H9 (cell line): ENCODE measurements around the gene WDR83. TPM values are rescaled to one million over a fixed set of nuclear protein-coding genes. Genes with fewer than 3 reads are reported as not detected.

Source experiments
- DNase-seq: peaks from one replicate; pipeline ENCODE4 v3.0.0-alpha.2; 2017
- H2AFZ ChIP-seq: one replicate; pipeline ENCODE4 v1.6.1; 2013; ENCODE audit warnings: mild to moderate bottlenecking, low read length, control low read depth, moderate library complexity
- H2AK5ac ChIP-seq: 2 replicates; pipeline ENCODE4 v1.6.1; 2013; ENCODE audit warnings: low read length, control low read depth, mixed read lengths; ENCODE audit not compliant: insufficient read length
- H2BK120ac ChIP-seq: one replicate; pipeline ENCODE4 v1.6.1; 2013; ENCODE audit warnings: low read depth, mild to moderate bottlenecking, low read length, control low read depth, inconsistent platforms; ENCODE audit not compliant: poor library complexity, severe bottlenecking
- H2BK12ac ChIP-seq: 2 replicates; pipeline ENCODE4 v1.6.1; 2013; ENCODE audit warnings: low read length, control low read depth, mixed read lengths, low read depth; ENCODE audit not compliant: insufficient read length
- H2BK15ac ChIP-seq: 2 replicates; pipeline ENCODE4 v1.6.1; 2013; ENCODE audit warnings: low read depth, low read length, control low read depth
- H2BK20ac ChIP-seq: one replicate; pipeline ENCODE4 v1.6.1; 2013; ENCODE audit warnings: low read depth, mild to moderate bottlenecking, low read length, control low read depth, inconsistent platforms; ENCODE audit not compliant: poor library complexity, severe bottlenecking
- H2BK5ac ChIP-seq: 2 replicates; pipeline ENCODE4 v1.6.1; 2013; ENCODE audit warnings: low read length, control low read depth, mixed read lengths; ENCODE audit not compliant: insufficient read length
- H3K14ac ChIP-seq: 2 replicates; pipeline ENCODE4 v1.6.1; 2013; ENCODE audit warnings: low read length, control low read depth; ENCODE audit not compliant: insufficient read depth
- H3K18ac ChIP-seq: 2 replicates; pipeline ENCODE4 v1.6.1; 2013; ENCODE audit warnings: low read depth, mild to moderate bottlenecking, mixed read lengths, low read length, control low read depth; ENCODE audit not compliant: insufficient read length
- H3K23ac ChIP-seq: 2 replicates; pipeline ENCODE4 v1.6.1; 2013; ENCODE audit warnings: low read length, control low read depth, mixed read lengths, low read depth; ENCODE audit not compliant: insufficient read length
- H3K23me2 ChIP-seq: 2 replicates; pipeline ENCODE4 v1.6.1; 2013; ENCODE audit warnings: low read depth, mild to moderate bottlenecking, mixed read lengths, low read length, control low read depth; ENCODE audit not compliant: insufficient read length, poor library complexity, severe bottlenecking
- H3K27ac ChIP-seq: 2 replicates; pipeline ENCODE4 v1.5.1; 2013; ENCODE audit warnings: low read length, control low read depth, mixed read lengths, low read depth; ENCODE audit not compliant: insufficient read length
- H3K27me3 ChIP-seq: 2 replicates; pipeline ENCODE4 v1.6.1; 2013; ENCODE audit warnings: low read length, control low read depth, inconsistent platforms; ENCODE audit not compliant: insufficient read depth
- H3K4ac ChIP-seq: 2 replicates; pipeline ENCODE4 v1.6.1; 2013; ENCODE audit warnings: low read depth, mild to moderate bottlenecking, control low read depth, inconsistent platforms, low read length, moderate library complexity
- H3K4me1 ChIP-seq: 2 replicates; pipeline ENCODE4 v1.6.1; 2013; ENCODE audit warnings: low read length, control low read depth, inconsistent platforms; ENCODE audit not compliant: insufficient read depth
- H3K4me2 ChIP-seq: 2 replicates; pipeline ENCODE4 v1.6.1; 2013; ENCODE audit warnings: low read length, control low read depth, mixed read lengths; ENCODE audit not compliant: insufficient read length, insufficient read depth
- H3K56ac ChIP-seq: 2 replicates; pipeline ENCODE4 v1.6.1; 2013; ENCODE audit warnings: low read depth, mild to moderate bottlenecking, mixed read lengths, low read length, control low read depth; ENCODE audit not compliant: insufficient read length
- H3K79me1 ChIP-seq: 2 replicates; pipeline ENCODE4 v1.6.1; 2013; ENCODE audit warnings: low read depth, mild to moderate bottlenecking, moderate library complexity, low read length, control low read depth, inconsistent platforms; ENCODE audit not compliant: insufficient read depth, poor library complexity, severe bottlenecking
- H3K79me2 ChIP-seq: 2 replicates; pipeline ENCODE4 v1.6.1; 2013; ENCODE audit warnings: low read length, control low read depth, inconsistent platforms; ENCODE audit not compliant: insufficient read depth
- H3K9ac ChIP-seq: 2 replicates; pipeline ENCODE4 v1.6.1; 2013; ENCODE audit warnings: low read length, control low read depth, mixed read lengths; ENCODE audit not compliant: insufficient read length; ENCODE audit errors: extremely low read depth
- H3K9me3 ChIP-seq: one replicate; pipeline ENCODE4 v1.6.1; 2013; ENCODE audit warnings: low read depth, low read length, inconsistent platforms; ENCODE audit not compliant: control insufficient read depth
- H3T11ph ChIP-seq: one replicate; pipeline ENCODE4 v1.6.1; 2013; ENCODE audit warnings: mild to moderate bottlenecking, low read length, control low read depth, inconsistent platforms
- H4K20me1 ChIP-seq: one replicate; pipeline ENCODE4 v1.6.1; 2013; ENCODE audit not compliant: control insufficient read depth, insufficient read length, insufficient read depth
- H4K5ac ChIP-seq: 2 replicates; pipeline ENCODE4 v1.6.1; 2013; ENCODE audit warnings: low read depth, mild to moderate bottlenecking, mixed read lengths, low read length, control low read depth; ENCODE audit not compliant: insufficient read length
- H4K8ac ChIP-seq: replicated peaks from 2 replicates; pipeline ENCODE4 v1.6.1; 2013; ENCODE audit warnings: low read length, control low read depth, mixed read lengths, low read depth; ENCODE audit not compliant: insufficient read length
- H4K91ac ChIP-seq: 2 replicates; pipeline ENCODE4 v1.6.1; 2013; ENCODE audit warnings: low read depth, mild to moderate bottlenecking, moderate library complexity, mixed read lengths, low read length, control low read depth; ENCODE audit not compliant: insufficient read length
- H3K27ac Mint-ChIP-seq, 3 experiments: 2 replicates in 2 of 3; 3 replicates in 1 of 3; pipeline ENCODE4 v1.8.0; 2020 to 2021; ENCODE audit warnings: mixed read lengths in 3 of 3, mild to moderate bottlenecking in 1 of 3, moderate library complexity in 1 of 3
- H3K27me3 Mint-ChIP-seq: 2 replicates; pipeline ENCODE4 v1.8.0; 2021; ENCODE audit warnings: low read depth, mild to moderate bottlenecking, moderate library complexity, mixed read lengths
- H3K36me3 Mint-ChIP-seq, 3 experiments: 2 replicates in 2 of 3; 3 replicates in 1 of 3; pipeline ENCODE4 v1.8.0; 2020 to 2021; ENCODE audit warnings: low read depth in 3 of 3, mixed read lengths in 3 of 3; ENCODE audit not compliant: insufficient read depth in 1 of 3
- H3K4me1 Mint-ChIP-seq, 2 experiments: 2 replicates each; pipeline ENCODE4 v1.8.0; 2020; ENCODE audit warnings: mixed read lengths in 2 of 2
- H3K4me3 Mint-ChIP-seq, 2 experiments: 2 replicates in 1 of 2; 3 replicates in 1 of 2; pipeline ENCODE4 v1.8.0; 2020 to 2021; ENCODE audit warnings: mild to moderate bottlenecking in 2 of 2, mixed read lengths in 2 of 2, moderate library complexity in 1 of 2
- H3K9me3 Mint-ChIP-seq, 2 experiments: 2 replicates in 1 of 2; 3 replicates in 1 of 2; pipeline ENCODE4 v1.8.0; 2020; ENCODE audit warnings: mild to moderate bottlenecking in 2 of 2, mixed read lengths in 2 of 2, moderate library complexity in 1 of 2
- WGBS: extraction: QIAGEN DNeasy Blood & Tissue Kit; methylation state at CpG from one replicate; pipeline ENCODE4 v1.1.7; 2013; ENCODE audit warnings: missing lambda C conversion rate, low lambda C conversion rate, mixed read lengths; ENCODE audit not compliant: insufficient read length; ENCODE audit errors: extremely low coverage; 5-methylcytosine and 5-hydroxymethylcytosine counted together
- total RNA-seq: library from RNA; stranded (reverse); gene quantifications from 2 replicates; pipeline ENCODE4 v1.2.1, GENCODE V29; 2021
- TF ChIP-seq, protein P1 (sequence below): fragments of 200-600 bp; sonication (generic); conservative IDR thresholded peaks from 3 replicates; pipeline ENCODE4 v1.8.0; 2021; ENCODE audit warnings: antibody characterized with exemption, mild to moderate bottlenecking

The WDR83 gene
- total RNA-seq, 1 experiment from 2014 or later: 21.0 TPM

DNA sequence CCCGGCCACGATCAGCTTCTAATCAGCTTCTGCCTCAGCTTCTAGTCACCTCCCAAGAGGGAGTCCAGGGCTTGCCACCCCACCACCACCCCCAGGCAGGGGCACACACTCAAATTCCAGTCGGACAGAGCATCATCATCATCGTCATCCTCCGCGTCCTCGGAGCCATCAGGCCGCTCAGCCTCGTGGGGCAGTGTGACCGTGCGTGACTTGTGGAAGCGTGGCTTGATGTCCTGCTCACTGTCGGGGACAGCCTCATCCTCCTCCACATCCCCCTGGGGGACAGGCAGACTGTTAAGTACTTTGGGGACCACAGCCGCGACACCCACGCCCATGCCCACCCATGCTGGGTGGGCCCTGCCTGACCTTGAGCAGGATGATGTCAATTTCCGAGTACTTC lies 44.6 kb downstream of the WDR83 start:
- H4K91ac ChIP-seq: no peak overlapping the region
- H2BK120ac ChIP-seq: no peak overlapping the region
- no peak overlapping the region for H2BK5ac ChIP-seq
- Mint-ChIP-seq H3K4me1 (no peaks in the 10 kb centered on the region), H3K9me3 (no peaks in the 10 kb centered on the region), H3K27ac (no peak overlapping the region), H3K27me3 (no peaks in the 10 kb centered on the region), H3K4me3 (no peak overlapping the region), H3K36me3 (peaks cover 53 to 87% (median 86%) of the 10 kb centered on the region in 3 experiments; a peak in 6 of 7 replicates)
- H2BK15ac ChIP-seq: no peak overlapping the region
- no peak overlapping the region for H3K18ac ChIP-seq
- no peaks in the 10 kb centered on the region for H3K79me1 ChIP-seq
- H4K20me1 ChIP-seq: no peaks in the 10 kb centered on the region
- no peak overlapping the region for H2BK12ac ChIP-seq
- H3K9ac ChIP-seq: no peak overlapping the region
- WGBS: no CpG with 5 or more reads among the region's 17 CpGs
- no peak overlapping the region for H4K8ac ChIP-seq
- TF ChIP-seq, protein P1, sequence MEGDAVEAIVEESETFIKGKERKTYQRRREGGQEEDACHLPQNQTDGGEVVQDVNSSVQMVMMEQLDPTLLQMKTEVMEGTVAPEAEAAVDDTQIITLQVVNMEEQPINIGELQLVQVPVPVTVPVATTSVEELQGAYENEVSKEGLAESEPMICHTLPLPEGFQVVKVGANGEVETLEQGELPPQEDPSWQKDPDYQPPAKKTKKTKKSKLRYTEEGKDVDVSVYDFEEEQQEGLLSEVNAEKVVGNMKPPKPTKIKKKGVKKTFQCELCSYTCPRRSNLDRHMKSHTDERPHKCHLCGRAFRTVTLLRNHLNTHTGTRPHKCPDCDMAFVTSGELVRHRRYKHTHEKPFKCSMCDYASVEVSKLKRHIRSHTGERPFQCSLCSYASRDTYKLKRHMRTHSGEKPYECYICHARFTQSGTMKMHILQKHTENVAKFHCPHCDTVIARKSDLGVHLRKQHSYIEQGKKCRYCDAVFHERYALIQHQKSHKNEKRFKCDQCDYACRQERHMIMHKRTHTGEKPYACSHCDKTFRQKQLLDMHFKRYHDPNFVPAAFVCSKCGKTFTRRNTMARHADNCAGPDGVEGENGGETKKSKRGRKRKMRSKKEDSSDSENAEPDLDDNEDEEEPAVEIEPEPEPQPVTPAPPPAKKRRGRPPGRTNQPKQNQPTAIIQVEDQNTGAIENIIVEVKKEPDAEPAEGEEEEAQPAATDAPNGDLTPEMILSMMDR: no peak
- H3K23ac ChIP-seq: no peak overlapping the region
- H3K23me2 ChIP-seq: no peaks in the 10 kb centered on the region
- no peaks in the 10 kb centered on the region for H3K79me2 ChIP-seq
- no peaks in the 10 kb centered on the region for H3K27me3 ChIP-seq
- no peak for DNase-seq
- no peaks in the 10 kb centered on the region for H3K4me1 ChIP-seq
- H2AK5ac ChIP-seq: no peak overlapping the region
- H3K14ac ChIP-seq: no peak overlapping the region
- H3T11ph ChIP-seq: no peak overlapping the region
- H3K9me3 ChIP-seq: no peaks in the 10 kb centered on the region
- no peak overlapping the region for H3K4me2 ChIP-seq
- H2BK20ac ChIP-seq: no peak overlapping the region
- no peak overlapping the region for H4K5ac ChIP-seq
- no peak overlapping the region for H3K56ac ChIP-seq
- no peak overlapping the region for H2AFZ ChIP-seq
- H3K27ac ChIP-seq: no peak overlapping the region
- no peak overlapping the region for H3K4ac ChIP-seq
